HEK293 (cell line): ENCODE data around the gene ARL15.

Experiments
- SALL2 ChIP-seq: fragments of 450-650 bp; formaldehyde crosslinking; IDR thresholded peaks from 2 replicates; pipeline ENCODE4 v1.5.0; 2017; ENCODE audit warnings: missing biosample characterization, mild to moderate bottlenecking, missing genetic modification characterization, borderline replicate concordance
- ZNF239 ChIP-seq: fragments of 450-650 bp; formaldehyde crosslinking; IDR thresholded peaks from 2 replicates; pipeline ENCODE4 v1.5.1; 2016; ENCODE audit warnings: missing biosample characterization, missing genetic modification characterization
- ZNF24 ChIP-seq: fragments of 450-650 bp; formaldehyde crosslinking; IDR thresholded peaks from 2 replicates; pipeline ENCODE4 v1.5.1; 2016; ENCODE audit warnings: missing biosample characterization, missing genetic modification characterization
- ZNF292 ChIP-seq: fragments of 450-650 bp; formaldehyde crosslinking; IDR thresholded peaks from 2 replicates; pipeline ENCODE4 v1.5.1; 2016; ENCODE audit warnings: low read depth, missing biosample characterization, missing genetic modification characterization, borderline replicate concordance
- ZNF354C ChIP-seq: fragments of 450-650 bp; formaldehyde crosslinking; IDR thresholded peaks from 2 replicates; pipeline ENCODE4 v1.5.1; 2016; ENCODE audit warnings: missing biosample characterization, missing genetic modification characterization, low read depth, borderline replicate concordance
- ZNF501 ChIP-seq: fragments of 450-650 bp; formaldehyde crosslinking; IDR thresholded peaks from 2 replicates; pipeline ENCODE4 v1.5.1; 2016; ENCODE audit warnings: missing biosample characterization, missing genetic modification characterization
- ZNF785 ChIP-seq: fragments of 450-650 bp; formaldehyde crosslinking; IDR thresholded peaks from 2 replicates; pipeline ENCODE4 v1.5.1; 2016; ENCODE audit warnings: missing biosample characterization, missing genetic modification characterization
- ZSCAN23 ChIP-seq: fragments of 450-650 bp; formaldehyde crosslinking; IDR thresholded peaks from 2 replicates; pipeline ENCODE4 v1.5.1; 2016; ENCODE audit warnings: missing biosample characterization, missing genetic modification characterization
- TF ChIP-seq, protein P1 (sequence below): fragments of 450-650 bp; formaldehyde crosslinking; IDR thresholded peaks from 2 replicates; pipeline ENCODE4 v1.5.1; 2016; ENCODE audit warnings: missing biosample characterization, missing genetic modification characterization
- TF ChIP-seq, protein P2 (sequence below): fragments of 450-650 bp; IDR thresholded peaks from 2 replicates; pipeline ENCODE4 v1.5.1; 2018; ENCODE audit warnings: missing biosample characterization, missing genetic modification characterization
- TF ChIP-seq, protein P3 (sequence below): IDR thresholded peaks from 2 replicates; pipeline ENCODE4 v1.6.1; 2011; ENCODE audit warnings: mild to moderate bottlenecking, low read depth, low read length, borderline replicate concordance
- TF ChIP-seq, protein P4 (sequence below): fragments of 450-650 bp; formaldehyde crosslinking; IDR thresholded peaks from 2 replicates; pipeline ENCODE4 v1.5.1; 2016; ENCODE audit warnings: missing biosample characterization, missing genetic modification characterization, low read depth

DNA sequence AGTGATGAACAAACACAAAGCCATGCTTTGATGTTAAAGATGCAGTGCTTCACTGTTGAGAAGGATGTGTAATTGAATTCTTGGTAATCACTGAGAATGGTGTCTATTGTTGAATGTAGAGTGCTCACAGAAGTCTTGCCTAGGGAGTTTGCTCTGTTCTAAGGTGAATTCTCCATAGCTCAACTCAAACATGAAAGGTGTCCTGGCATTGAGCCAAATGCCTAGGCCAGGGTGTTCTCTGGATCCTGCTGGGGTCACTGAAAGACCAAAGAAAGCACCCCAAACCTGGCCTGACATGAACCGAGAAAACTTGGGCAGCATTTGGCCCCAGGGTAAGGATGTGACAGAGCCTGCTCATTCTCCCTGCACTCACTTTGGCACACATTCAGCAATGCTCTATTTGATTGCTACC, 217.3 kb downstream of the ARL15 start:
- TF ChIP-seq ZNF501 (no peak), ZNF292 (no peak), ZNF239 (tag by site-specific recombination) (no peak), ZNF785 (no peak), SALL2 (tag by site-specific recombination) (no peak), ZNF354C (no peak), ZNF24 (tag by site-specific recombination) (no peak), ZSCAN23 (tag by site-specific recombination) (no peak)
- TF ChIP-seq, protein P1, sequence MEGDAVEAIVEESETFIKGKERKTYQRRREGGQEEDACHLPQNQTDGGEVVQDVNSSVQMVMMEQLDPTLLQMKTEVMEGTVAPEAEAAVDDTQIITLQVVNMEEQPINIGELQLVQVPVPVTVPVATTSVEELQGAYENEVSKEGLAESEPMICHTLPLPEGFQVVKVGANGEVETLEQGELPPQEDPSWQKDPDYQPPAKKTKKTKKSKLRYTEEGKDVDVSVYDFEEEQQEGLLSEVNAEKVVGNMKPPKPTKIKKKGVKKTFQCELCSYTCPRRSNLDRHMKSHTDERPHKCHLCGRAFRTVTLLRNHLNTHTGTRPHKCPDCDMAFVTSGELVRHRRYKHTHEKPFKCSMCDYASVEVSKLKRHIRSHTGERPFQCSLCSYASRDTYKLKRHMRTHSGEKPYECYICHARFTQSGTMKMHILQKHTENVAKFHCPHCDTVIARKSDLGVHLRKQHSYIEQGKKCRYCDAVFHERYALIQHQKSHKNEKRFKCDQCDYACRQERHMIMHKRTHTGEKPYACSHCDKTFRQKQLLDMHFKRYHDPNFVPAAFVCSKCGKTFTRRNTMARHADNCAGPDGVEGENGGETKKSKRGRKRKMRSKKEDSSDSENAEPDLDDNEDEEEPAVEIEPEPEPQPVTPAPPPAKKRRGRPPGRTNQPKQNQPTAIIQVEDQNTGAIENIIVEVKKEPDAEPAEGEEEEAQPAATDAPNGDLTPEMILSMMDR = no peak
- TF ChIP-seq, protein P2, sequence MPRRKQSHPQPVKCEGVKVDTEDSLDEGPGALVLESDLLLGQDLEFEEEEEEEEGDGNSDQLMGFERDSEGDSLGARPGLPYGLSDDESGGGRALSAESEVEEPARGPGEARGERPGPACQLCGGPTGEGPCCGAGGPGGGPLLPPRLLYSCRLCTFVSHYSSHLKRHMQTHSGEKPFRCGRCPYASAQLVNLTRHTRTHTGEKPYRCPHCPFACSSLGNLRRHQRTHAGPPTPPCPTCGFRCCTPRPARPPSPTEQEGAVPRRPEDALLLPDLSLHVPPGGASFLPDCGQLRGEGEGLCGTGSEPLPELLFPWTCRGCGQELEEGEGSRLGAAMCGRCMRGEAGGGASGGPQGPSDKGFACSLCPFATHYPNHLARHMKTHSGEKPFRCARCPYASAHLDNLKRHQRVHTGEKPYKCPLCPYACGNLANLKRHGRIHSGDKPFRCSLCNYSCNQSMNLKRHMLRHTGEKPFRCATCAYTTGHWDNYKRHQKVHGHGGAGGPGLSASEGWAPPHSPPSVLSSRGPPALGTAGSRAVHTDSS (tag by site-specific recombination) = no peak
- TF ChIP-seq, protein P3, sequence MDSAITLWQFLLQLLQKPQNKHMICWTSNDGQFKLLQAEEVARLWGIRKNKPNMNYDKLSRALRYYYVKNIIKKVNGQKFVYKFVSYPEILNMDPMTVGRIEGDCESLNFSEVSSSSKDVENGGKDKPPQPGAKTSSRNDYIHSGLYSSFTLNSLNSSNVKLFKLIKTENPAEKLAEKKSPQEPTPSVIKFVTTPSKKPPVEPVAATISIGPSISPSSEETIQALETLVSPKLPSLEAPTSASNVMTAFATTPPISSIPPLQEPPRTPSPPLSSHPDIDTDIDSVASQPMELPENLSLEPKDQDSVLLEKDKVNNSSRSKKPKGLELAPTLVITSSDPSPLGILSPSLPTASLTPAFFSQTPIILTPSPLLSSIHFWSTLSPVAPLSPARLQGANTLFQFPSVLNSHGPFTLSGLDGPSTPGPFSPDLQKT = no peak
- TF ChIP-seq, protein P4, sequence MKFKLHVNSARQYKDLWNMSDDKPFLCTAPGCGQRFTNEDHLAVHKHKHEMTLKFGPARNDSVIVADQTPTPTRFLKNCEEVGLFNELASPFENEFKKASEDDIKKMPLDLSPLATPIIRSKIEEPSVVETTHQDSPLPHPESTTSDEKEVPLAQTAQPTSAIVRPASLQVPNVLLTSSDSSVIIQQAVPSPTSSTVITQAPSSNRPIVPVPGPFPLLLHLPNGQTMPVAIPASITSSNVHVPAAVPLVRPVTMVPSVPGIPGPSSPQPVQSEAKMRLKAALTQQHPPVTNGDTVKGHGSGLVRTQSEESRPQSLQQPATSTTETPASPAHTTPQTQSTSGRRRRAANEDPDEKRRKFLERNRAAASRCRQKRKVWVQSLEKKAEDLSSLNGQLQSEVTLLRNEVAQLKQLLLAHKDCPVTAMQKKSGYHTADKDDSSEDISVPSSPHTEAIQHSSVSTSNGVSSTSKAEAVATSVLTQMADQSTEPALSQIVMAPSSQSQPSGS (tag by site-specific recombination) = no peak
